GM19351 (cell line): ENCODE results near the gene CCDC201.
"Not testable (repeated sequence)": the region's sequence is repeated elsewhere in the genome, so short reads cannot be mapped to it uniquely, and the experiment has no call there.

ENCODE experiments used
- ATAC-seq: cut with Tn5 transposase; IDR thresholded peaks from one replicate; pipeline ENCODE4 v1.9.1; 2021; ENCODE audit warnings: mild to moderate bottlenecking, moderate library complexity; ENCODE audit not compliant: unreplicated experiment

CCDC201 gene

GRCh38 chr7:45878457-45879144 is 5.7 kb upstream of the CCDC201 start:
- no peak for ATAC-seq

- no peak for ATAC-seq
These were observed 3.6 kb upstream of the CCDC201 start for GRCh38 chr7:45876519-45876918.

DNA sequence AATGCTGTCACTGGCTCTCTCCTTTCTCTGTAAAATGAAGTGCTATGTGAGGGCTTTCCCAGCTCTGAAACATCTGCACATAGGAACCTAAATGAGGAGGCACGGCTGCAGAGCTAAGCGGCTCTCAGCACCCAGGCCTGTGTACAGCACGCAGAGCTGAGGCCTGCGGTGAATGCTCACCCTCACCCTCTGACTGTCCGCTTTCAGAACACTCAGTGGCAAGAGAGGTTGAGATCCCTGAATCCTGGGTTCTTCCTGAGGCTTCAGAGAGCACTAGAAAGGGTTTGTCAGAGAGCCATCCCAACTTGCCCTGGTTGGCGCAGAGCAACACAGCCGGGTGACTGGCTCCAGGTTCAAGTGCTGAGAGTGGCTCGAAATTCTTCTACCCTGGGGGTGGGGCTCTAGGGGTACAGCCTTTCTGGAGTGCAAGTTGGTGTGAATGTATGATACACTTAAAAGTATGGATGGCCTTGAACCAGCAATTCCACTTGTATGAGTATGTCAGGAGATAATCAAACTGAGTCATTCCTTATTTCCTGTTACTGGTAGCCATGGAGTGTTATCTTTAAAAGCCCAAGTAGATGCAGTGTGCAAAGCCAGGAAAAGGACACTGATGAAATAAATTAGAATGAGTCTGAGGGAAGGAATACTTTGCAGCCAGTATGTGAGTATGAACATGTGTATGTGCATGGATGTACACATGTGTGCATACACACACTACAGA is 1.7 kb upstream of the CCDC201 start:
- no peak for ATAC-seq

GRCh38 chr7:45873355-45873754 is 473 bp upstream of the CCDC201 start:
- no peak for ATAC-seq

- ATAC-seq = peak; percentile 59
These were observed 507 bp downstream of the CCDC201 start for GRCh38 chr7:45872116-45873034.

- ATAC-seq = no peak
These were observed 3.5 kb downstream of the CCDC201 start for GRCh38 chr7:45869426-45869825.

DNA sequence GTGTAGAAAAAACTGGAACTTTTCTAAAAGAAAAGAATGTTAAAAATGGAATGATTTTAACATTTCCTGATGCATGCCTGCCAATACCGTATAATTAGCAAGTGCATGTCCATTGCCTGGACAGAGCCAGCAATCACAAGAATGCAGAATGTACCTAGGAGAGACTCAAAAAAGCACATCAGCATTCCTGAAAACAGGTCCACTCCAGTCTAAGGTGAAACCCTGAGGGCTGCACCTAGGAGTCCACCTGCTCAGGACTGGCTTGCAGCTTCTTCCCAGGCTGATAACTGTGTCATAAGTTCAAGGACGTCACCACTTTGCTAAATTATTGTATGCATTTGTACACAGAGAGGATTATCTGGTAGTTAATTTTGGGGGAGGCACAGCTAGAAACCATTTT is 5.4 kb downstream of the CCDC201 start:
- no peak for ATAC-seq

DNA sequence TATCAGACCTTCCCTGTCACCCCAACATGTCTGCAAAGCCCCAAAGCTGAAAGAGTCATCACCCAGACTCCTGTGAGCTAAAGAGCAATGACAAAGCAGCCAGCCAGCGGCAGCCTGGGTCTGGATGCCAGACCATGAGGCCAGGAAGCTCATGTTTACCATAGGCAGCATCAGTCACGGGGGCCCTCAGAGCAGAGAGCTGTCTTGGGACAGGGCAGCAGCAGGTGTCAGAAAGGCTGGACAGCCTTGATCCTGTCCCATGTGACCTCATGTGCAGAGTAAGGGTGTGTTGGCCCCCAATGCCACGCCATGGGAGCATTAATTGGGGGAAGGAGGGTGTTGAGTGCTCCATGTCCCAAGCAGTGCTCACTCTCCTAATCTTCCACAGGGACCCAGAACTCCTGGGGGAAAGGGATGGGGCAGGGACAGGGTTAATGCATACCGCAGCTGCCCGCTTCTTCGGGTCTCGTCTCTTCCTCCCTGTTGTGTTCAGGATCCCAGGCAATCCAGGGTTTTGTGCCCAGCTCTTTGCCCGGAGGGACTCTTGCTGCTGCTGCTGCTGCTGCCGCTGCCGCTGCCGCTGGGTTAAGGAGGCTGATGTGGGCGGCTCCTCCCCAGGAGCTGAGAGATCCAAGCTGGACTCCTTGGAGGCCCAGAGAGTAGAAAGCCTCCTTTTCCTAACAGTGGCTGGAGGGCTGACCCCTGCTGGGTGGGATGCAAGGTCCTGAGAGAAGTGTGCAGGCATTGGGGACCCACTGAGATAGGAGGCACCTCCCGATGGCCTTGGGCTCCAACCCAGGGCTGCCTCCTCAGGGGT is 7.1 kb downstream of the CCDC201 start:
- ATAC-seq = no peak

GRCh38 chr7:45863715-45864114 is 9.2 kb downstream of the CCDC201 start:
- ATAC-seq = no peak

GRCh38 chr7:45856888-45857287 is 16.0 kb downstream of the CCDC201 start:
- not testable (repeated sequence) for ATAC-seq

GRCh38 chr7:45855680-45856079 is 17.2 kb downstream of the CCDC201 start:
- not testable (repeated sequence) for ATAC-seq

DNA sequence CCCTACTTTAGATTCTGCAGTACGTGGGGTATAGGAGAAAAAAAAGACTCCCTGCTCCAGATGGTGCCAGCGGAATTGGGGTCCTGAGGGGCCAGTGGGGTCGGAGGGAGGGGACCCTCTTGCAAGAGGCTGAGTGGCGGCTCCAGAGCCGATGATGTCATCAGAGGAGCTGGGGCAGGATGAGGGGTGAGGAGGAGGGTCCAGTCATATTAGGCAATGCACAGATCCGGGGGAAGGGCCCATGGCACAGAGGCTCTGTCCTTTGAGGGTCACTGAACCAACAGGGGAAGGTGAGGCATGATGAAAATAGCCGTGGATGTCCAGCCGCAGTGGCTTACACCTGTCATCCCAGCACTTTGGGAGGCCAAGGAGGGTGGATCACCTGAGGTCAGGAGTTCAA is 19.4 kb downstream of the CCDC201 start:
- not testable (repeated sequence) for ATAC-seq

DNA sequence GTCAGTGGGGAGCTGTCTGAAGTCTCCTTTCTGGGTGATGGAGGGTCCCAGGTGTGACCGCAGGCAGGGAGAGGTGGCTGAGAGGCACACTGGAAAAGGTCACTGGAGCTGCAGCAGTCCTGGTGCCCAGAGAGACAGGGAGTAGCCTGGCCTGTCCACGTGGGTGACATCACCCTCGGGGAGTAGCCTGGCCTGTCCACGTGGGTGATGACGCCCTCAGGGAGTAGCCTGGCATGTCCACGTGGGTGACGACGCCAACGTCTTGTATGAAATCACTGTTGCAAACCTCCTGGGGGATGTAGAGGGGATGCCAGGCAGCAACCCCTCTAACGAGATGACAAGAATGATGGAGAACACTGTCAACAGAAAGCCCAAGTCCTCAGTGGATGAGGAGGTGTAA is 19.9 kb downstream of the CCDC201 start:
- not testable (repeated sequence) for ATAC-seq

GRCh38 chr7:45848734-45849133 is 24.1 kb downstream of the CCDC201 start:
- ATAC-seq = not testable (repeated sequence)

DNA sequence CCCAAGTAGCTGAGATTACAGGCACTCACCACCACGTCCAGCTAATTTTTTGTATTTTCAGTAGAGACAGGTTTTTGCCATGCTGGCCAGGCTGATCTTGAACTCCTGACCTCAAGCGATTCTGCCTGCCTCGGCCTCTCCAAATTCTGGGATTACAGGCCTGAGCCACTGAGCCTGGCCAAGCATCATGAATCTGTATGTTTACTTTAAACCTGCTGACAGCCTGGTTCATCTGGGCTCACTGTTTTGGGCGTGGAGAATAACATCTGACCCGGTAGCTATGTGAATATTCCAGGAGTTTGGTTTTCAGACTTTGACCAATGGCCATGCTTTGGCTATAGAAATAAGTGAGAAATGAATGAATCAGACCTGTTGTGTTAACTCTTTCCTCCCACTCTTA is 26.3 kb downstream of the CCDC201 start:
- ATAC-seq = not testable (repeated sequence)

GRCh38 chr7:45841926-45842717 is 30.8 kb downstream of the CCDC201 start:
- peak; percentile 95 for ATAC-seq

- not testable (repeated sequence) for ATAC-seq
These were observed 34.0 kb downstream of the CCDC201 start for GRCh38 chr7:45838852-45839251.

DNA sequence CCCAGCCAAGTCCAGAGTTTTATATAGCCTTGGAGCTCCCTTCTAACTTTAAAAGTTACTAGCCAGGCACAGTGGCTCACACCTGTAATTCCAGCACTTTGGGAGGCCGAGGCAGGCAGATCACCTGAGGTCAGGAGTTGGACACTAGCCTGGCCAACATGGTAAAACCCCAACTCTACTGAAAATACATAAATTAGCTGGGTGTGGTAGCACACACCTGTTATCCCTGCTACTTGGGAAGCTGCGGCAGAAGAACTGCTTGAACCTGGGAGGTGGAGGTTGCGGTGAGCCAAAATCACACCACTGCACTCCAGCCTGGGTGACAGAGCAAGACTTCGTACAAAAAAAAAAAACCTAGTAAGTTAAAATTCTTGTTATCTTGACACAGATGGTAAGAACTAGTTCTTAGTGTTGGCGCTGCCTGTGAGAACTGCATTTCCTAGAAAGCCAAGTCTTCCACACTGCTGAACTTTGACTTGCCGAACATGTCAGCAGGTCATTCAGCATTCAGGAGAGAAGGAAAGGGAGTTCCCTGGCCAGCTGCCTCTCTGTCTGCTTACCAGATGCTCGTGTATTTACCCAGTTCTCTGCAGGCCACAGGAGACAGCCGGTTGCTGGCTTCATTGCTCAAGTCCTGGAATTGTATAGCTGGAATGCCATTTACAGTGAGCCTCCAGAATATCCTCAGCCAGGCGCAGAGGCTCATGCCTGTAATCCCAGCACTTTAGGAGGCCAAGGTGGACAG is 40.3 kb downstream of the CCDC201 start:
- ATAC-seq = not testable (repeated sequence)

- not testable (repeated sequence) for ATAC-seq
These were observed 43.0 kb downstream of the CCDC201 start for GRCh38 chr7:45829846-45830245.
